ENCODE results near the gene FGD3.

FGD3 gene

DNA sequence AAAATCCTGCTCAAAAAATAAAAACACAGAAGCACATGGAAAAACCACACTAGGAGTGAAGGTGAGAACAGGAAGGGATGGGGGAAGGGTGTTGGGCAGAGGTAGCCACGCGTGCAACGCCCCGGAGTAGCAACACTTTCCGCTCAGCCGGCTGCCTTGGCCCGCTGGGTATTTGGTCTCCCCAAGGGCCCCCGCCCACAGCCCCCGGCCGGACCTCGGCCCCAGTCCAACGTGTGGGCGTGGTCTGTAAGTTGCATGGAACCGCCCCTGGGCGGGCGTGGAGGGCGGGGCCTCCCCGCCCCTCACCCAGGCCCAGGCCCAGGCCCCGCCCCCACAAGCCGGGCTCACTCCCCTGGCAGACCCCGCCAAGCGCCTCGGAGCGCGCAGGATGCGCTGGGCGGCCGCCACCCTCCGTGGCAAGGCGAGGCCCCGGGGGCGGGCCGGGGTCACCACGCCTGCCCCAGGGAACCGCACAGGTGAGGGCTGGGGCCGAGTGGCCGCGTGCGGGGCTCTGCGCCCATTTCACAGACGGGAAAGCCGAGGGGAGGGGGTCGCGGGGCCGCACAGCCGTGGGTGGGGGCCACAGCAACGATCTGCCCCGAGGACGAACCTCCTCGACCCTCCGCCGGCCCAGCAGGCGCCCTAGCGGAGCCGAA is 111.2 kb downstream of the FGD3 start, which contains the start of gene SUSD3:
Gene SUSD3 (plus strand): TSS at position 347 of the 656 bp plus-strand sequence. CDS start 42 bp downstream, at position 389.
- DNase-seq = no peak

- no peak for DNase-seq
These were observed 111.8 kb downstream of the FGD3 start for GRCh38 chr9:93059011-93059714.

- DNase-seq = no peak
These were observed 112.6 kb downstream of the FGD3 start for GRCh38 chr9:93059715-93060578.

- DNase-seq = no peak
These were observed 113.5 kb downstream of the FGD3 start for GRCh38 chr9:93060746-93061259.

GRCh38 chr9:93061260-93061751 is 114.0 kb downstream of the FGD3 start:
- no peak for DNase-seq

DNA sequence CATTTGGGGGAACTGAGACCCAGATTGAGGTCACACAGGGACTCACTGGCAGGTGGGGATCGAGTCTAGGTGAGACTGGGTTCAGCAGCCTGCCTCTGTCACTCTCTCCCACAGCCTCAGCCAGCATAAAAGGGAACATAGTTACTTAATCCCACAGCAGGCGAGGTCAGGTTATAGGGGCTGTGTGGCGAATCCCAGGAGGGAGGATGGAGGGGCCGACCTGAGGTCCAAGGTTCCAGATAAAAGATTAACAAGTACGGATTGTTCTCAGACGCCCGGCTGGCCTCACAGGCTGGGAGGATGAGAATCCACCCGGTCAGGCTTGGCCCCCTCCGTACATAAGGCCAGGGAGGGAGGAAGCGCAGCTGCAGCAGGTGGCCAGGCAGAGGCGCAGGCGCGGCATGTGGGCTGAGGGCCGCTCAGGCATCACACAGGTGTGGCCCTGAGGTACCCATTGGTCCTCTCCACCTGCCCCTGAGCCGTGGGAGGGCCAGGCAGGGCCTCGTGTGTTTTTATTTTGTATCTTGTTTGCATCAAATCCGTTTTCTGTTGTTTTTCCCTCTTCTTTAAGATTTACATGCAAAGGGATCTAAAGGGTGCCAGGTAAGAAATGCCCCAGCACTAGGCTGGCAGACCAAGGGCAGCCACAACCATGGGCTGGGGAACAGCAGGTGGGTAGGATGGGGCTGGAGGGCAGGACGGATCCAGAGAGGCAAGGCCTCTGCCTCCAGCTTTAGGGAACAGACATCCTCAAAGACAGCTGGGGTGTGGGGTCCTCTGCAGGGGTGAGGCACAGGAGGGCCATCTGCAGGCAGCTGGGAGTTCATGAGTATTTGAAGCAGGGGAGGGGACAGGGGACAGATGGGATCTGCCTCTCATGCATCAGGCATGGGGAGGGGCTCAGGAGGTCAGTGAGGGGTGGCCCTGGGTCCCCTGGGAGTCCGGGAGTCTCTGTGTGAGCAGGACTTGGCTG is 114.8 kb downstream of the FGD3 start:
- no peak for DNase-seq

GRCh38 chr9:93064392-93065134 is 117.2 kb downstream of the FGD3 start:
- no peak for DNase-seq

- no peak for DNase-seq
These were observed 117.9 kb downstream of the FGD3 start for GRCh38 chr9:93065135-93065720.

DNA sequence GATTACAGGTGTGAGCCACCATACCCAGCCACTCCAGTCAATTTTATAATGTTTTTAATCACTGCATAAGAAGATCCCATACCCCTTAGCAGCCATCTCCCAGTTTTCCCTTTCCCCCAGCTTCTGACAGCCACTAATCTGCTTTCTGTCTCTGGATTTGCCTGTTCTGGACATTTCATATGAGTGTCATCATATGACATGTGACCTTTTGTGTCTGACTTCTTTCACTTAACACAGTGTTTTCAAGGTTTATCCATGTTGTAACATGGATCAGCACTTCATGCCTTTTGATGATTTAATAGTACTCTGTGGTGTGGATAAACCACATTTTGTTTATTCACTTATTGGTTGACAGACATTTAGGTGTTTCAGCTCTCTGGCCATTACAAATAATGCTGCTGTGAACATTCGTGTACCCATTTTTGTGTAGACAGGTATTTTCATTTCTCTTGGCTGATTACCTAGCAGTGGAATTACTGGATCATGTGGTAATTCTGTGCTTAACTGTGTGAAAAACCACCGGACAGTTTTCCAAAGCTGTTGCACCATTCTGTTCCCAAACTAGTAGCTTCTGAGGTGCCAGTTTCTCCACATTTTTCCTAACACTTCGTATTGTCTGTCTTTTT is 119.8 kb downstream of the FGD3 start:
- no peak for DNase-seq

GRCh38 chr9:93068956-93069355 is 121.6 kb downstream of the FGD3 start:
- DNase-seq = no peak

DNA sequence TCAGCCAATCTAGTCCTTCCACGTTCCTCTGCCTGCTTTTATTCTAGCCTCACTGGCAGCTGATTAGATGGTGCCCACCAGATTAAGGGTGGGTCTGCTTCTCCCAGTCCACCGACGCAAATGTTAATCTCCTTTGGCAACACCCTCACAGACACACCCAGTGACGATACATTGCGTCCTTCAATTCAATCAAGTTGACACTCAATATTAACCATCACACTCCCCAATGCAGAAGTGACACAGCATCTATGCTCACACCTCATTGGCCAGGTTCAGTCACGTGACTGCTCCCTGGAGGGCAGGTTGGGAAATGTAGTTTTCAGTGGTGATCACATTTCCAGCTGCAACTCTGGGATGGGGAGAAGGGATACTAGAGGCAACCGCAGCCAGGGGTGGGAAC is 124.1 kb downstream of the FGD3 start:
- peak in 1 of 2 experiments; percentile 40 for DNase-seq

- no peak for DNase-seq
These were observed 125.1 kb downstream of the FGD3 start for GRCh38 chr9:93072383-93072795.

- DNase-seq = no peak
These were observed 128.9 kb downstream of the FGD3 start for GRCh38 chr9:93076101-93076791.

DNA sequence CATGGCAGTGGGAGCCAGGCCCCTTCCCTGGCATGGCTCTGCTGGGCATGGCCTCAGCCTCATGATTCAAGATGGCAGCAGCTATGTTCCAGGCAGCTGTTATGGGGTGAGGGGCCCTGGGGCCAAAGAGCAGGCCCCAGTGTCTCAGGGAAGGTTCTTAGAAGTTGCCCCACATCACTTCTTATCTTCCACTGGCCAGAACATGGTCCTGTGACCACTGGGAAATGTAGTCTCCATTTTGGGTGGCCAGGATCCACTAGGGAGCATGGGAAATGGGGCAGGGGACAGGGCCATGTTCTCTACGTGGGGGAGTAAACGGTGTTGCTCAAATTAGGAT is 129.4 kb downstream of the FGD3 start:
- no peak for DNase-seq

- no peak for DNase-seq
These were observed 130.0 kb downstream of the FGD3 start for GRCh38 chr9:93077367-93077766.

DNA sequence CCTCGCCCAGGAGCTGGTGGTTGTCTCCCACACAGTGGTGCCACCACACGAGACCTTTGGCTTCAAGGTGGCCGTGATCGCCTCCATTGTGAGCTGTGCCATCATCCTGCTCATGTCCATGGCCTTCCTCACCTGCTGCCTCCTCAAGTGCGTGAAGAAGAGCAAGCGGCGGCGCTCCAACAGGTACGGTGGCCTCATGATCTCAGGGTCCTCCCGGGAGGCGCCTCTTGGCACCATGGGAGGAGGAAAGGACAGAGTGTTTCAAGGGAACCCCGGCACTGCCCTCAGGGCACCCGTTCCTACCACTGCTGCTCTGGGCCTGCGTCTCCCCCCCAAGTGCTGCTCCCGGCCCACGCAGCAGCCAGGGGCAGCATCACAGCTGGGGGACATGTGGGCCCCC is 130.5 kb downstream of the FGD3 start:
- DNase-seq = no peak

GRCh38 chr9:93079371-93079770 is 132.0 kb downstream of the FGD3 start:
- DNase-seq = no peak

GRCh38 chr9:93080406-93080805 is 133.1 kb downstream of the FGD3 start:
- no peak for DNase-seq

- no peak for DNase-seq
These were observed 133.8 kb downstream of the FGD3 start for GRCh38 chr9:93081081-93081529.

- DNase-seq = no peak
These were observed 134.6 kb downstream of the FGD3 start for GRCh38 chr9:93081931-93082330.

Measured in SW 1271 (cell line).